Esophagus mucosa (tissue), 1 donor: ENCODE results near the gene ACSL1. TPM values are rescaled to one million over a fixed set of nuclear protein-coding genes. Genes with fewer than 3 reads are reported as not detected.
"Not testable (repeated sequence)": the region's sequence is repeated elsewhere in the genome, so short reads cannot be mapped to it uniquely, and the experiment has no call there.

Experiments
- ATAC-seq: fragments of 200-7000 bp; cut with Tn5 transposase; one replicate; pipeline ENCODE4 v1.9.1; 2020
- total RNA-seq: library from RNA; stranded (reverse); gene quantifications from one replicate; pipeline ENCODE4 v1.2.4, GENCODE V29; 2023
- donor health status: DM: yes; HTN: yes; CAD: no.

The ACSL1 gene
- total RNA-seq, 1 donor from 2014 or later = 74.3 TPM

DNA sequence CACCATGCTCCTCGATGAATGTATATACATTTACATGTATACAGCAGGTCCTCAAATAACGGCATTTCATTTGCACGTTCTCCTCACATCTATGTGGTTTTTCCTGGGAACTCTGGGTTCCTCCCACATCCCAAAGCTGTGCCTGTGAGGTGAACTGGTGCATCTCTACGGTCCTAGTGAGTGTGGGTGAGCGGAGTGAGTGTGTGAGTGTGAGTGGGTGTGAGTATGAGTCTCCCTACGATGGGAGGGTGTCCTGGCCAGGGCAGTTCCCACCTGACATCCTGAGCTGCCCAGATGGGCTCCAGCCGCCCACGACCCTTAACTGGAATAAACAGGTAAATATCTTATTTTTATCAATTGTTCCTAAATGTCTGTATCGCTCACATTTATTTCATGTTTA lies 40.0 kb downstream of the ACSL1 start:
- no peak for ATAC-seq

DNA sequence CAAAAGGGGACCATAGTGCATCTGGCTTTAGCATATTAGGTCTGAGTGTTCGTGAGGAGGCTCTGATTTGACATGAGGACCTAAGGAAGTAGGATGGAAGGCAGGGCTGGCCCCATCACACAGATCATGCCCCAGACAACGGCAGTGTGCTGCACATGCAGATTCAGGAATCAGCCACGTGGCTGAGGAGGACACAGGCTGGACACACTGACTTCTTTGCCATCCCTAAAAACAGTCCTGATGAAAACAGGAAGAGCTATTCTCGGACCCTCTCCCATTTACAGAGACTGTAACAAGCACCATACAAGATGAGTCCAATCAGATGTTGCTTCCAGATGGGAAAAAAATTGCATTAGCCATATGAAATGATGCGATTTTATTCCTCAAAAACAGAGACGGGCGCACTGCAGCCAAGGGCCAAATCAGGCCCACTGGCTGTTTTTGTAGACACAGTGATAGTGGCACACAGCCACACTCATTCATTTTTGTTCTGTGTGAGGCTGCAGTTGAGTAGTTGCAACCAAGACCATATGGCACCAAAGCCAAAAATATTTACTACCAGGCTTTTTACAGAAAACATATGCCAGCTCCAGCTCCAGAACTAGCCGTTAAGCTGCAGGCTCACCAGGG lies 41.0 kb downstream of the ACSL1 start:
- ATAC-seq = no peak

DNA sequence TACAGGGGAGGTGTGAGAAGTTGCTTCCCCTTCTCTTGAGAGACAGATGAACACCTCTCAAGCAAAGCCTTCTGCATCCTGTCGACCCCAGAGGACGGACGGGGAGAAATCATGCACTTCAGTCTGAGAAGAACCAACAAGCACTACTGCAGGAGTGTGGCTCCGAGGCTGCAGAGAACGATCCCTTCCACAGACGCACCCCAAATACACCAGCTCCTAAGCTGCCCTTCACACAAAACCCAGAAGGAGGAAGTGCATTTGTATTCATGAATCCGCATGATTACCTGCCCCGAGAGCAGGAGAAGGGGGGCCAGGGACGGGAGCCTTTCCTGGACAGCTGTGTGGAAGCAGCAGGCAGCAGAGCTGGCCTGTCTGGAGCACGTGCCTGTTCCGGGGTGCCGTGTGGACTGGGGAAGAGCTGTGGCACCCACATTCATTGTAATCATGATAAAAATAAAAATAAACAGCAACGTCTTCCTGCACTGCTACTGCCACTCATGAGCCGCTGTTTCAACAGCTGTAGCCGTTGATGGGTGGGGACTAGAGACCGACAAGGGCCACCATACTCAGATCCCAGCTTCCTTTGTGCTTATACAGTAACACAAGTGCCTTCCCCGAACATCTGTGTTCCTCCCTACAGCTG lies 42.9 kb downstream of the ACSL1 start:
- ATAC-seq = peak; percentile 15

DNA sequence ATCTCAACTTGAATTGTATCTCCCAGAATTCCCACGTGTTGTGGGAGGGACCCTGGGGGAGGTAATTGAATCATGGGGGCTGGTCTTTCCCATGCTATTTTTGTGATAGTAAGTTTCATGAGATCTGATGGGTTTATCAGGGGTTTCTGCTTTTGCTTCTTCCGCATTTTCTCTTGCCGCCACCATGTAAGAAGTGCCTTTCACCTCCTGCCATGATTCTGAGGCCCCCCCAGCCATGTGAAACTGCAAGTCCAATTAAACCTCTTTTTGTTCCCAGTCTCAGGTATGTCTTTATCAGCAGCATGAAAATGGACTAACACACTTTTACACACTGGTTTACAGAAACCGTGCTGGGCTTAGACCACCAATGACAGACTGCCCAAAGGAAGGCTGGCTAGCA lies 46.6 kb downstream of the ACSL1 start:
- not testable (repeated sequence) for ATAC-seq

DNA sequence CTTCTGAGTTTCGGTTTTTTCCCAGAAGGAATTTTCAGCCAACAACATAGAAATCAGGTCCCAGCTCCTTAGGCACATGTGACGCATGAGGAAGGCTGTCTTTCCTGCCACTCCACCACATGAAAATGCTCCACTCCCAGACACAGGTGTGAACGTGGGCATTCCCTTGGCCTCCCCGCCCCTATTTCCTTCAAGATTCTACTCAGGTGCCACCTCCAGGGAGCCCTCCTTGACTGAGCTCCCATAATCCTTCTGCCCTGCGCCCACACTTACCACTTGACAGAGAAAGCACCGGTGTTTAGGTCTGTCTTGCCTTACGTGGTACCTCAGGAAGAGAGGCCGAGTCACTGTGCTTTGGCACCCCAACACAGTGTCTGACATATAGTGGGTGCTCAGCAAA lies 47.4 kb downstream of the ACSL1 start:
- ATAC-seq = no peak

DNA sequence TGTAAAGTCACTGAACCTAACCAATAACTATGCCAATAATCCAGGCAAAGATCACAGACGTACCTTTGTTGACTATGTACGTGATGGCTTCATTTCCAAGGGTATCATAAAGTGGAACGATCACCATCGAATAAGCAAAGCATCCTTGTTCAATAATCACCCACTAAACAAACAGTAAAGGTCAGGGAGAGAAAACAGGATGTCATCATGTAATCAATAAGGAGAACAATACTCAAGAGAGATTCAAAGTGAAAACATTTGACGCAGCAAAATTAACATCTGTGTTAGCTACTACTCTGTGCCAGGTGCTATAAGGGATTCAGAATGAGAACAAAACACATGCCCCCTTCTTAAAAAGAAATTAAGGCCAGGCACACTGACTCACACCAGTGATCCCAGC lies 48.9 kb downstream of the ACSL1 start:
- ATAC-seq = no peak

DNA sequence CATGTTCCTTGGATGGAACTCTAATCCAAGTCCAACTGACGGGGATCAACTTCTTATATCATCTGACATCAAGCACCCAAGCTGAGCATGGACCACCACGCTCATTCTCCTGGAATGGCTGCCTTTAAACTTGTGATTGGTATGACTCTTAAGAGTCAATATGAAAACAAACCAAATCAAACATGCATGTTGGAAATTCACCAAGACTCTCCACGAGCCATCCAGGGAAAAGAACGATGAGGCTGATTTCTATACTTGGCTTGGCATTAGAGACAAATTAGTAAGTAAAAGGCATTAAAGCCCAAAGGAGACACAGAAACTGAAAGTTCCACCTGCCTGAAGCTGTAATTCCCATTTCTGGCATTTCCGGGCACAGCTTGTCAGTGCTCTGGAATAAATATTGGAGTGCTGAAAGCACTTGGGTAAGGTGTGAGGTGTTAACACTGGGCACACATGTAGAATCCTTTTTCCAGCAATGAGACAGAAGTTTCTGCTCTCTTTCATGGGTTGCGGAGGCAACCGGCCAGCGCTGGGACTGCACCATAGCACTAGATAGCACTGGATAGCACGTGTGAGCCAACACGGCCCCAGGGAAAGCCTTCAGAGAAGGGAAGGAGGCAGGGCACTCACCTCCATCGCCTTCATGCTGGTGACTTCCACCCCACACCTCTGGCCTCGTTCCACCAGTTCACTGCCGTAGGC lies 49.8 kb downstream of the ACSL1 start:
- ATAC-seq = no peak

DNA sequence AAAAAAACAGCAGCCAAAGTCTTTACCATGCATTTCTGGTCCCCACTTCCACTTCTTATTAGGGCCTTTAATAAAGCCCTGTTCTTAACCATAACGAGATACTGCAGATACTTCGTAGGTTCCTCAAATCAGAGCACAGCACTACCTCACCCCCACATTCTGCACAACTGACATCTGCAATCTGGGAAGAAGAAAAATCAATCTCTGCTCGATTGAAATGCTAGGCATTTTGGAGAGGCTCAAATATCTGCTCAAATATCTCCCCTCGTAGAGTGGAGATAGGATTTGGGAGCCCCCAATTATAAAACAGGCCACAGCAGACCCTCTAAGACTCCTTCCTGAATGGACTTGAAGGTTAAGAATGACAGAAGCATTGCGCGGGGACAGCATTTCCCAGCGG lies 51.6 kb downstream of the ACSL1 start:
- no peak for ATAC-seq

DNA sequence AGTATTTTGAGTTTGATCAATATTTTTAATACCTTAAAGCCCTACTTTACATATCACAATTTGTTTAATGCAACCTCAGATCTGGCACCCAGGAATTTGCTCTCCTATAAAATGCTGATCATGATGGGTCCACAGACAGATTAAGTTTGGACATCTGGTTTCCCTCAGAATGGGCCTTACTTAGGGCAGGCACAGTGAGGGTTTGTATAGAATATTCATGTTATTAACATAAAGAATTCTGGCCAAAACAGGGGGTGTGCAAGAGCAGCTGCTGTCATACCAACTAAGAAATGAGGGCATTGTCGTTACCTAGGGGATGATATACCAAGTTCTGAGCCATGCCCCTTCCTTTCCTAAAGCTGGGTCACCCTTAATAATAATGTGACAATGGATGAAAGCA lies 54.4 kb downstream of the ACSL1 start:
- no peak for ATAC-seq

DNA sequence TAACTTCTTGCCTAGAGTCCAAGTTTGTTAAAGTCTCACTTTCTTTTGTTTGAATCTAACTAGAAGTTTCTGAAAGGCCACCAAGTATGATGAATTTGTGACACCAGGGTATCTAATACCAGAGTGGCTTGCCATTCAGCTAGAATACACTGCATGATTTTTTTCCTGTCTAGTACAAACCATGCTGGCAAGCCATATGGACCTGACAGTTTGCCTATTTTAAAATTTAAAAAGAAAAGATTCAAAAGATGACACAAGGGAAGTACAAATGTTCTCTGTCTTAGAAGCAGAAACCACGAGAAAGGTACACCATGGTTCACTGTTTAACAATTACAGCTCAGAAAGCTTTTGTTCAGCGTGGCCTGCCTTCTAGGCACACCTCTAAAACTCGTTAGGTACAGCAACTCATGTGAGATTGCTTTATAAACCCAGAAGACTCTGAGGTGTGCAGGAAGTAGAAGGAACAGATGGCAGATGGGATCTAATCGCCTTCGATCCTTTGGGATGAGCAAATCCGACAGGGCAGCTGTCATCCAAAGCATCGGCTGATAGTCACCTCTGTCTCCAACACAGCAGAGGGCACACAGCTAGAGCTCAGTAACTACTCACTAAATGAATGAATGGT lies 56.5 kb downstream of the ACSL1 start:
- ATAC-seq = no peak

DNA sequence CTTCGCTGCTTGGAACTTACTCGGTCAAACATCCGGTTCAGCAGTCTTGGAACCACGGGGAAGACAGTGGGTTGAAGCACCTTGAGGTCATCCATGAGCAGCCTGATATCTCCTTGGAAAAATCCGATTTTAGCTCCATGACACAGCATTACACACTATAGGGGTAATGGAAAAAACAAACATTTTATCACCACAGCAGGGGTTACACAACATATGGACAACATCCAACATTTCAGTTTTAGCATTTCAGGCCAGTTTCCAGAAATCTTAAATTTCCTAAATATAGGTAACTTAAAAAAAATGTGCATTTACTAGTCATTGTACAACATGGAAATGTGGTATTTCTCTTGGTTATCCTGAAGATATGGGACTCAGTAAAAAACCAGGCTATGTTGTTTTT lies 57.5 kb downstream of the ACSL1 start:
- ATAC-seq = no peak

DNA sequence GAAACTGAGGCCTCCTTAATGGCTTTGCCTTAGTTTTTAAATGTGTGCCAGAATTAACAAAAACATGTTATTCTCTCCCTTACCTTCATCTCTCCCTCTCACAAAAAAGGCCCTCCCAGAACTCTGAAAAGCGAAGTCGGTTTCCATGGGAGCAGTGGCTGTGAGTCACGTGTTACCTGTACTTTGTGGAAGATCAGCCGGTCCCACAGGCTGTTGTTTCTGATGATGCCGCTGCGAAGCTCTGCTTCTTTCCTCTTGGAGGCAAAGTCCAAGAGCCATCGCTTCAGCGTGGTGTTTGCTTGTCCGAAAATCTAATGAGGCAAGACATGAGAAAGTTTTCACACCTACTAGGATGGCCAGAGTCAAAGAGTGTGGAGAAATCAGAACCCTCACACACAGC lies 59.3 kb downstream of the ACSL1 start:
- ATAC-seq = no peak

DNA sequence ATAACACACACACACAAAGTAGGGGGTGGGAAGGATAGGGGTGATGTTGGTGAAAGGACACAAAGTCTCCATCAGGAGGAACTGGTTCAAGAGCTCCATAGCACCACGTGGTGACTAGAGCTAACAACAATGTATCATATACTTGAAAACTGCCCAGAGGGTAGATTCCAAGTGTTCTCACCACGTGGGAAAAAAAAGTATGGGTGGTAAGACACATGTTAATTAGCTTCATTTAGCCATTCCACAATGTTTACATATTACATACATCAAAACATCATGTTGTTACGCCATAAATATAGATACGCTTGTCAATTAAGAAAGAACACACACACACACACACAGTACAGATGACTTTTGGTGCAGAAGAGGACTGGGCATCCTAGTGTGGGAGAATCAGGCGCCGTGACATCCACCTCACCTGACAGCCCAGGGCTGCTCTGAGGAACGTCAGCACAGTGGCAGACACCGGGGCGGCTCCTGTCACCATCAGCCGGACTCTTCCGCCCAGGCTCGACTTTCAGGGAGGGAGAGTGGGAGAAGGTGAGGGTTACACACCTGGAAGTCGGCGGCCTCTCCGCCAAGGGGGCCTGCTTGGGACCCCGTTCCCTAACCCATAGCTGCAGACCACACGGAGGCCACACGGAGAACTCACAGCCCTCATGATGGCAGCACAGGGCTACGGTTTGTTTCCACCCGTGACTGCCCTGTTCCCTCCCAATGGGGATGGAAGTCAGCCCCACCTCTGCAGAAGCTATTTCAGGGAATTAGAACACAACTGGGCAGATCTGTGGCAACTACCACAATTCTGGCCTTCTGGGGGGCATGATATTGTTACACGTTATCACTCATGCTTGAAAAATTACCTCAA lies 60.1 kb downstream of the ACSL1 start:
- ATAC-seq = no peak

DNA sequence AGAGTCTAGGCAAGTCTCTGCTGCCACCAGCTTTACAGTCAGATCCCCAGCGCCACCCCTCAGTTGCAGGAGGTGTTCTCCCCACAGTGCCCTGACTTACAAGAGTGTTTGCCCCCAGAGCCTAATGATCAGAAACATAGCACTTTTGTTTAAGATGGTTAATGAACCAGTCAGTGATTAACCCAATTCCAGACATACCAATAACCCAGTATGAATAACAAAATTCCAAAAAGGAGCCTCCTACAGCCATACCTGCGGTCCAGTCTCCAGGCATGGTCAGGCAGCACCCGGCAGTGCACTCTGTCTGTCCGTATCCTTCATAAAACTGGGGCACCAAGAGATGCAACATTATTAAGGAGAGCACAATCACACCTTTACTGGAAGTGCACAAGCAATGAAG lies 61.2 kb downstream of the ACSL1 start:
- ATAC-seq = no peak

DNA sequence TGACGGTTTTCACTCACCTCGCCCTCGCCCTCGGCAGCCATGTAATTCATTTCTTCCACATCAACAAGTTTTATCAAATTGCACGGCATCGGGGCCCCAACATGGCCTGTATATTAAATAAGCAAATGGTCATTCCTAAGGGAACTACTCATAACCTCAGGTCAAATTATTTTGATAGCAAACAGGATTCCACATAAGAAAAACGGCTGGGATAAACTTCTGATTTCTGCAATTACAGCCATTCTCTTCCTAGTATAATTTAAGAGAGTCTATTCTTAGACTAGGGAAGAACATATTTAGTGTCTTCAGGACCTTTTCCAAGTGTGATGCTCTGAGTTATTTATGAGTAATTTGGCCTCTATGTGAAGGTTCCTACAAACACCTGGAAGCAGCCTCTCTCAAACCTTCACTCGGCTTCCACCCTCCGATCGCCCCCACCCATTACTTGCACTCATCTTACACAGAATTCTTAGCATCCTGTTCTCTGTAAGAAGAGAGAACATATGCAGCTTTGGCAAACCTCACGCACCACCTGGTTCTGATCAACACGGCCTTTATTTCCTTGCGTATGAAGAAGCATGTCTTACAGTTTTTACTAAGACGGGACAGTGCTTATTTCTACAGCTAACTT lies 62.5 kb downstream of the ACSL1 start:
- ATAC-seq = no peak

DNA sequence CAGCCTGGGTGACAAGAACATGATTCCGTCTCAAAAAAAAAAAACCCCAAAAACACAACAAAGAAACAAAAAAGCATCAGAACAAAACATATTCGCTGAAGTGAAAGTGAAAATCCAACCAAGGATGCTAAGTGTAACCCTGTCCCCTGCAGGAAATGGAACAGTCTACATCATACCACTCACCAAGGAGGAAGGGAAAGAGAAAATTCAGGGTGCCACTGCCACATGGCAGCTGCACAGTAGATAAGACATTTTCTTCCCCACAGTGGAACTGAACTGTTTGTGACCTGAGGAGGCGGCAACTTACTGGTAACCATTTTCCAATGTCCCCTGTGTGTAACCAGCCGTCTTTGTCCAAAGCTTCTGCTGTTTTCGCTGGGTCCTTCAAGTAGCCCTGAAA lies 63.7 kb downstream of the ACSL1 start:
- ATAC-seq = no peak

DNA sequence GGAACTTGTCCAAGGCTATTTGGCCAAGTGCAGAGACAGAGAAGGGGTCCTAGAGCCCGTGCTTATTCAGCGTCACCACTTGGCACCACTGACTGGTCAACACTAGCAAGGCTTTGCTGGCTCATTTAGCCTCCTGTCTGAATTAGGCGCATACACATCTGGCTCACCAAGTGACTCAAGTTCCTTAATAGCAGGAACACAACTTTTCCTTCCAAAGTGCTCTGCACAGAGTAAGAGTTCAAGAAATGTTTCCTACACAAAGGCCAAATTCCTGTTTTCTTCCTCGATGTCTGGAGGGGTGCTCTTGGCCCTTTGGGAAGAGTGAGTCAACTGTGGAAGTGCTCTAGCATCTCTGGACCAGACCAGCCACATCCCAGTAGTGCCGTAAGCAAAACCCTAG lies 65.1 kb downstream of the ACSL1 start:
- no peak for ATAC-seq

DNA sequence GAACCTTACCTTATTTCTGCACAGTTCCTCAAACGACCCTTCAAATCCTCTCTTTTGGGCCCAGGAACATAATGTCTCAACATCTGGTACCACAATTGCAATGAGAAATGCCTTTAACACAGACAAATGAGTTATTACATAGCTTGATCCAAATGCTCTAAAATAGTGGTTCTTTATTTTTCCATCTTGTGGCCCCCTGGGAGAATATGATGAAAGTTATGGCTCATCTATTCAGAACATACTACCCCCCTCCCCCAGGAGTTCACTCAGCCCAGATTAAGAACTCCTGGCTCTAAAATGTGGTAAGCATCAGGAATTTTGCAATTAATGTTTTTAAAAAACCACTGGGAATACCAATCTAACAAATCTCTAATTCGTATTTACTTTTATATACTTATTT lies 68.0 kb downstream of the ACSL1 start:
- ATAC-seq = no peak

DNA sequence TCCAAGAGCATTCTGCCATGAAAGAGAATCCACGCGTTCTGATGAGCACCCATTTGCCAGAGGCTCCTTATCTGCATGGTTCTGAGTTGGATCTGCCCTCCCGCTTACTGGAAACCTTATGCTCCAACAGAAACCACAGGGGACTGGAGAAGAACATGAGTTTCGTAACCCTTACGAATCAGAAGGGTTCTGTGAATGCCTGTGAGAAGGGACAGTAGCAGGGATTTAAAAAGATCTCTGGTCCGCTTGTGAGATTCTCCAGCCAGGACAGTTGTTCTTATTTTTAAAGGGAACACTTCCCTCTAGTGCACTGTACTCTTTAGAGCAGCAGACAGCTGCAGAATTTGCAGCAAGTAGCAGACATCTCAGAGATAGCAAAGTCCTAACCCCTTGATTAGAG lies 69.4 kb downstream of the ACSL1 start:
- no peak for ATAC-seq

DNA sequence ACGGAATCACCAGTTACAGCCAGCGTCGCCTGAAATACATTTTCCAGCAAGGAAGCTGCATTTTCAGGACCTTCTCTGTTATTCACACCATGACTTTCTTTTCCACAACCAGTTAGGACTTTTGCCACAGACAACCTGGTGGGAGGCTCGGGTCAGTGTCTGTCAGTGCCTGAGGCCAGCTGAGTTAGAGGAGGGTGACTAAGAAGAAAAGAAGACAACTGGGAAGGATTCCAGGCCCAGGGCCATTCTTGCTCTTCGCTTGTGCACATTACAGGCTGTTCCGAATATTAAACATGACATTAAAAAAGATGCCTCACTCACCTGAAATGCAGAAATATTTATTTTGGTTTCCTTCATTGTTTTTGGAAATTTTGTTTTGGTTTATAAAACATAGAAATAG lies 70.5 kb downstream of the ACSL1 start:
- peak; percentile 50 for ATAC-seq

DNA sequence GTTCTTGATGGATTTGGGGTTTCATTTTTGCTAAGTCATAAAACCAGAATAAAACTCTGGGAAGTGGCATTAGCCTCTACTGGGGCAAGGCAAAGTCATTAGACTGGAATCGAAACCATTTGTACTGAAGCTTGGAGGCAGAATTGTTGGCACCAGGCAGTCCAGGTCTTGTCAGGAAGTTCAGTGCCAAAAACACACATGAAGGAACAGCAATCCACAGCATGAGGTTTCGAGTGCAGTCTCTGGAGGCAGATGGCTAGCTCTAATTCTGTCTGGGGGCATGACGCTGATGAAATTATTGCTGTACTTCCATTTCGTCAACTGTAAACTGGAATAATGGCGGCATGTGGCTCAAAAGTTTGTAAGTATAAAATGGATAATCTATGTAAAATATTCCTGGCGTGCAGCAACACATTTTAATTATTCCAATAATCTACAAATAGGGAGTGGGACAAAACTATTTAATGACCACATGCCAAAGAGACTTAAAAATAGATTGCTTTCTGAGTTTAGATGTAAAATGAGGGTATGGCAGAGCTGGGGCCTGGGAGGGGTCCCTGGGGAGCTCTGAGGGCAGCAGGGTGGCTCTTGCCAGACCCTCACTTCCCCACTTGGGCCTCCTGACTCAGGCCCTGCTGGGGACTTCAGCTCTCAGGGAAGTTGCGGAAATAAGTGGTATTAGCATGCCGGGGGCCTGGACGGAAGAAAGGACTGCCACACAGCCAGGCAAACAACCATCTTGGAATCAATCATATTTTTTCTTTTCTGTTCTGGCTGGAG lies 73.1 kb downstream of the ACSL1 start:
- ATAC-seq = no peak

DNA sequence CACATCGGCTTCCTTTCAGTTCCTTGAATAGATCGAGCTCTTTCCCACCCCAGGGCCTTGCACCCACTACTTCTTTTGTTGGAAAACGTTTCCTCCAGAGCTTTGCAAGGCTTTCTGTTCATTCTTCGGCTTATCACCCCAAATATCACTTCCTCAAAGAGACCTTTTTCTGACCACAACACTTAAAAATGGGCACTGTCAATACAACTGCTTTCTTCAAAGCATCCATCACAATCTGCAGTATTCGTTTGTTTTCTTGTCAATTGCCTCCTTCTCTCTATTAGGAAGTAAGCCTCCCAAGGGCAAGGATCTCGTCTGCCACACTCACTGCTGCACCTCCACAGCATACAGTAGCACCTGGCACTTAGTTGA lies 74.2 kb downstream of the ACSL1 start:
- no peak for ATAC-seq
